HEK293 (cell line): ENCODE results near the gene RGS6.

Experiments used
- CTCF ChIA-PET: fragments of 350-600 bp; formaldehyde crosslinking; extraction: SDS; loops from one replicate; lab custom pipeline; 2021; ENCODE audit warnings: antibody characterized with exemption; lab: Yijun Ruan, JAX
- POLR2A ChIA-PET: fragments of 300-600 bp; formaldehyde crosslinking; extraction: SDS; loops from one replicate; lab custom pipeline; 2020; ENCODE audit warnings: antibody characterized with exemption, inconsistent platforms; lab: Yijun Ruan, JAX
- H3K27ac ChIP-seq: fragments of 200-500 bp; sonication (Bioruptor generic); 2 replicates; pipeline ENCODE4 v1.5.1; 2014; ENCODE audit warnings: low read depth, low read length, control low read depth, inconsistent platforms; ENCODE audit errors: extremely low read depth
- H3K36me3 ChIP-seq, 2 experiments: fragments of 200-500 bp in 1 of 2; sonication (Bioruptor generic) in 1 of 2; 1 replicate in 1 of 2; 2 replicates in 1 of 2; pipeline ENCODE4 v1.5.1; 2014 to 2017; ENCODE audit warnings: inconsistent platforms in 2 of 2, low read length in 2 of 2; ENCODE audit not compliant: control insufficient read depth in 2 of 2, insufficient read depth in 1 of 2
- H3K4me1 ChIP-seq: fragments of 200-500 bp; sonication (Bioruptor generic); 2 replicates; pipeline ENCODE4 v1.5.1; 2014; ENCODE audit warnings: mild to moderate bottlenecking, low read length, inconsistent platforms; ENCODE audit not compliant: control insufficient read depth, insufficient read depth
- H3K4me3 ChIP-seq: 2 replicates; pipeline ENCODE4 v1.5.1; 2011; ENCODE audit warnings: low read depth, mild to moderate bottlenecking, control low read depth, low read length, moderate library complexity
- H3K9me3 ChIP-seq: fragments of 200-500 bp; sonication (Bioruptor generic); 2 replicates; pipeline ENCODE4 v1.5.1; 2014; ENCODE audit warnings: low read depth, low read length, inconsistent platforms; ENCODE audit not compliant: control insufficient read depth, insufficient read depth
- EGR2 ChIP-seq: fragments of 450-650 bp; formaldehyde crosslinking; IDR thresholded peaks from 2 replicates; pipeline ENCODE4 v1.5.1; 2016; ENCODE audit warnings: low read depth, missing biosample characterization, missing genetic modification characterization
- MEIS1 ChIP-seq: sonication (generic); formaldehyde crosslinking; IDR thresholded peaks from 2 replicates; pipeline ENCODE4 v1.8.1; 2022; ENCODE audit warnings: missing genetic modification reagents, mild to moderate bottlenecking, borderline replicate concordance
- ZNF157 ChIP-seq: fragments of 450-650 bp; formaldehyde crosslinking; IDR thresholded peaks from 2 replicates; pipeline ENCODE4 v1.5.1; 2016; ENCODE audit warnings: missing biosample characterization, missing genetic modification characterization
- ZNF211 ChIP-seq: fragments of 450-650 bp; formaldehyde crosslinking; IDR thresholded peaks from 2 replicates; pipeline ENCODE4 v1.5.1; 2016; ENCODE audit warnings: low read depth, missing biosample characterization, missing genetic modification characterization
- ZNF354C ChIP-seq: fragments of 450-650 bp; formaldehyde crosslinking; IDR thresholded peaks from 2 replicates; pipeline ENCODE4 v1.5.1; 2016; ENCODE audit warnings: missing biosample characterization, missing genetic modification characterization, low read depth, borderline replicate concordance
- ZNF521 ChIP-seq: fragments of 450-650 bp; formaldehyde crosslinking; IDR thresholded peaks from 2 replicates; pipeline ENCODE4 v1.5.1; 2017; ENCODE audit warnings: missing biosample characterization, mild to moderate bottlenecking, missing genetic modification characterization
- ZNF558 ChIP-seq: fragments of 450-650 bp; formaldehyde crosslinking; IDR thresholded peaks from 2 replicates; pipeline ENCODE4 v1.5.1; 2016; ENCODE audit warnings: missing biosample characterization, missing genetic modification characterization
- ZNF654 ChIP-seq: fragments of 450-650 bp; formaldehyde crosslinking; IDR thresholded peaks from 2 replicates; pipeline ENCODE4 v1.5.1; 2016; ENCODE audit warnings: low read depth, missing biosample characterization, missing genetic modification characterization
- ZNF658 ChIP-seq: fragments of 450-650 bp; formaldehyde crosslinking; IDR thresholded peaks from 2 replicates; pipeline ENCODE4; 2016; ENCODE audit warnings: missing biosample characterization, missing genetic modification characterization
- ZSCAN16 ChIP-seq: fragments of 450-650 bp; formaldehyde crosslinking; IDR thresholded peaks from 2 replicates; pipeline ENCODE4 v1.5.1; 2016; ENCODE audit warnings: missing biosample characterization, missing genetic modification characterization
- TF ChIP-seq, protein P1 (sequence below): IDR thresholded peaks from 2 replicates; pipeline ENCODE4 v1.6.1; 2011; ENCODE audit warnings: mild to moderate bottlenecking, low read depth, low read length, borderline replicate concordance
- TF ChIP-seq, protein P2 (sequence below): fragments of 450-650 bp; formaldehyde crosslinking; conservative IDR thresholded peaks from 2 replicates; pipeline ENCODE4 v1.5.1; 2016; ENCODE audit warnings: low read depth, missing biosample characterization, missing genetic modification characterization
- TF ChIP-seq, protein P3 (sequence below): fragments of 450-650 bp; formaldehyde crosslinking; IDR thresholded peaks from 2 replicates; pipeline ENCODE4 v1.5.1; 2017; ENCODE audit warnings: missing biosample characterization, mild to moderate bottlenecking, missing genetic modification characterization, moderate library complexity
- TF ChIP-seq, protein P4 (sequence below): fragments of 450-650 bp; formaldehyde crosslinking; IDR thresholded peaks from 2 replicates; pipeline ENCODE4 v1.5.1; 2016; ENCODE audit warnings: missing biosample characterization, missing genetic modification characterization

Gene RGS6

DNA sequence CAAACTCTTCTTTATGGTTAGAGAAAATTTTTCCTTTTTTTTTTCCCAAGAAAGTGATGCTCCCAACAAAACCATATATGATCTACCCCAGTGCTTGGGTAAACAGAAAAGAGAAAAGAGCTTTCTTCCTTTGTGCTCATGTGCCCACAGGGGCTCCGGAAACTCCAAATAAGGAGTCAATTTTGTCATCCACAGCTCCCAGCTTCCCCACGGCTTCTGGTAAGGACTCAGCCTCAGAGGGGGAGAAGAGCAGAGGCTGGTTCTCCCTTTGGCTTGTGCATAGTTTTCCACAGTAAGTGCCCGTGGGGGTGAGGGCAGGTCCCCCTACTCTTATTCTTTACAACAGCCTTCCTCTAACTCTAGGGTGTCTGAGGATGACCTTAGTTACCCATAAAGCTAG lies 13.3 kb upstream of the RGS6 start:
- Histone ChIP-seq H3K4me3 (no peak overlapping the region), H3K9me3 (no peaks in the 10 kb centered on the region), H3K27ac (no peak overlapping the region), H3K4me1 (no peaks in the 10 kb centered on the region), H3K36me3 (no peaks in the 10 kb centered on the region)
- no peak for TF ChIP-seq ZNF658 (tag by site-specific recombination)
- TF ChIP-seq, protein P1, sequence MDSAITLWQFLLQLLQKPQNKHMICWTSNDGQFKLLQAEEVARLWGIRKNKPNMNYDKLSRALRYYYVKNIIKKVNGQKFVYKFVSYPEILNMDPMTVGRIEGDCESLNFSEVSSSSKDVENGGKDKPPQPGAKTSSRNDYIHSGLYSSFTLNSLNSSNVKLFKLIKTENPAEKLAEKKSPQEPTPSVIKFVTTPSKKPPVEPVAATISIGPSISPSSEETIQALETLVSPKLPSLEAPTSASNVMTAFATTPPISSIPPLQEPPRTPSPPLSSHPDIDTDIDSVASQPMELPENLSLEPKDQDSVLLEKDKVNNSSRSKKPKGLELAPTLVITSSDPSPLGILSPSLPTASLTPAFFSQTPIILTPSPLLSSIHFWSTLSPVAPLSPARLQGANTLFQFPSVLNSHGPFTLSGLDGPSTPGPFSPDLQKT, result peak; percentile 99
- TF ChIP-seq EGR2, result no peak
- TF ChIP-seq, protein P2, sequence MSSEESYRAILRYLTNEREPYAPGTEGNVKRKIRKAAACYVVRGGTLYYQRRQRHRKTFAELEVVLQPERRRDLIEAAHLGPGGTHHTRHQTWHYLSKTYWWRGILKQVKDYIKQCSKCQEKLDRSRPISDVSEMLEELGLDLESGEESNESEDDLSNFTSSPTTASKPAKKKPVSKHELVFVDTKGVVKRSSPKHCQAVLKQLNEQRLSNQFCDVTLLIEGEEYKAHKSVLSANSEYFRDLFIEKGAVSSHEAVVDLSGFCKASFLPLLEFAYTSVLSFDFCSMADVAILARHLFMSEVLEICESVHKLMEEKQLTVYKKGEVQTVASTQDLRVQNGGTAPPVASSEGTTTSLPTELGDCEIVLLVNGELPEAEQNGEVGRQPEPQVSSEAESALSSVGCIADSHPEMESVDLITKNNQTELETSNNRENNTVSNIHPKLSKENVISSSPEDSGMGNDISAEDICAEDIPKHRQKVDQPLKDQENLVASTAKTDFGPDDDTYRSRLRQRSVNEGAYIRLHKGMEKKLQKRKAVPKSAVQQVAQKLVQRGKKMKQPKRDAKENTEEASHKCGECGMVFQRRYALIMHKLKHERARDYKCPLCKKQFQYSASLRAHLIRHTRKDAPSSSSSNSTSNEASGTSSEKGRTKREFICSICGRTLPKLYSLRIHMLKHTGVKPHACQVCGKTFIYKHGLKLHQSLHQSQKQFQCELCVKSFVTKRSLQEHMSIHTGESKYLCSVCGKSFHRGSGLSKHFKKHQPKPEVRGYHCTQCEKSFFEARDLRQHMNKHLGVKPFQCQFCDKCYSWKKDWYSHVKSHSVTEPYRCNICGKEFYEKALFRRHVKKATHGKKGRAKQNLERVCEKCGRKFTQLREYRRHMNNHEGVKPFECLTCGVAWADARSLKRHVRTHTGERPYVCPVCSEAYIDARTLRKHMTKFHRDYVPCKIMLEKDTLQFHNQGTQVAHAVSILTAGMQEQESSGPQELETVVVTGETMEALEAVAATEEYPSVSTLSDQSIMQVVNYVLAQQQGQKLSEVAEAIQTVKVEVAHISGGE (tag by site-specific recombination), result no peak
- no peak for TF ChIP-seq ZNF654 (tag by site-specific recombination)
- TF ChIP-seq MEIS1, result no peak
- ChIA-PET CTCF (interaction anchor here (1.0 to 1.1 kb wide), 2 partner anchors 105 to 166 kb away, joined by 4 to 6 read pairs; no protein-coding TSS in a partner anchor), POLR2A (interaction anchor here (0.7 kb wide), 1 partner anchor 12 kb away, joined by 3 read pairs; no protein-coding TSS in a partner anchor)

DNA sequence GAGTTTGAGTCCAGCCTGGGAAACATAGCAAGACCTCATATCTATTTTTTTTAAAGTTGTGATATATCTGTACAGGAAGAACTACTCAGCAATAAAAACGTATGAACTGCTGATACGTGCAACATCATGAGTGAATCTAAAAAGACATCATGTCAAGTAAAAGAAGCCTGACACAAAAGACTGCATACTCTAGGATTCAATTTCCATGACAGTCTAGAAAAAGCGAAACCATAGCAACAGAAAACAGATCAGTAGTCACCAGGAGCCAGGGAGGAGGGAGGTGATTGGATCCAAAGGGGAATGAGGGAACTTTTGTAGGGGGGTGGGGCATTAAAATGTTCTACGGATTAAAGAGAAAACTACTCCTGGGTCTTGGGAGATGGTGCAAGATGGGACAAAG lies 8.7 kb upstream of the RGS6 start:
- ChIA-PET POLR2A (no interaction called here), CTCF (no interaction called here)
- H3K4me1 ChIP-seq, result no peaks in the 10 kb centered on the region
- no peak overlapping the region for H3K4me3 ChIP-seq
- no peak overlapping the region for H3K27ac ChIP-seq
- no peaks in the 10 kb centered on the region for H3K9me3 ChIP-seq
- TF ChIP-seq ZNF521 (tag by site-specific recombination) (no peak), ZNF354C (no peak)
- H3K36me3 ChIP-seq, result no peaks in the 10 kb centered on the region

DNA sequence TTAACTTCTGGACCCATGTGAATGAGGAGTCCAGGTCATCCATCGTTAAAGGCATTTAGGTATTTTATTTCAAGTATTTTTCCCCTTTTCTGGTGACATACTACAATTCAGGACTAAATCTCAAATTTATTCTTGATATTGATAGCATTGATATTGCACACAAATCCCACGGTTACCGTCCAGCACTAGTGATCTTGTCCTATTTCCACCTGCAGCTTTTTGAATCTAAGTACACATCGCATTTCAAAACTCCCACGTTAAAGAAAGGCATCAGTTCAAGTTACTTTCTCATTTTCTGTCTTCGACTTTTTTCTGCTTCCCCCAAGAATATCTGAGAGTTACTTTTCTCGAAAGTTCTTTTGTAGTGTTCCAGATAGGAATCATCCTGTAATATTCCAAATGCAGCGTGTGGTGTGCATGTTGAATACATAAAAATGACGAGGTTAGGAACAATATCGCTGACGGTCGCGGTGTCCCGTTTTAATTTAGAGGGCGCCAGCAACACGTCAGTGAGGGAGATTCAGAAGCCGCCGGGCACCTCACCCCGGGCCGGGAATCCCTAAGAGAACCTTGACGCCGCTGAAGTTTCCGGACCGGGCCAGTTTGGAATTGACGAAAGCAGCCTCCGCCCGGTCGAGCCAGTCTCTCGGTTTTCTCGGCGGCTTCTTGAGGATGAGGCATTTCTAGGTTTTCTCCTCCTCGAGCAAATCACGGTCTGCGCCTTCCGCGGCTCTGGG lies 569 bp upstream of the RGS6 start:
- H3K4me3 ChIP-seq, result peak overlapping the region; percentile 45
- H3K4me1 ChIP-seq, result peaks cover 3% of the 10 kb centered on the region; the same call in 1 of the 2 replicates
- TF ChIP-seq, protein P3, sequence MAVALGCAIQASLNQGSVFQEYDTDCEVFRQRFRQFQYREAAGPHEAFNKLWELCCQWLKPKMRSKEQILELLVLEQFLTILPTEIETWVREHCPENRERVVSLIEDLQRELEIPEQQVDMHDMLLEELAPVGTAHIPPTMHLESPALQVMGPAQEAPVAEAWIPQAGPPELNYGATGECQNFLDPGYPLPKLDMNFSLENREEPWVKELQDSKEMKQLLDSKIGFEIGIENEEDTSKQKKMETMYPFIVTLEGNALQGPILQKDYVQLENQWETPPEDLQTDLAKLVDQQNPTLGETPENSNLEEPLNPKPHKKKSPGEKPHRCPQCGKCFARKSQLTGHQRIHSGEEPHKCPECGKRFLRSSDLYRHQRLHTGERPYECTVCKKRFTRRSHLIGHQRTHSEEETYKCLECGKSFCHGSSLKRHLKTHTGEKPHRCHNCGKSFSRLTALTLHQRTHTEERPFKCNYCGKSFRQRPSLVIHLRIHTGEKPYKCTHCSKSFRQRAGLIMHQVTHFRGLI (tag by site-specific recombination), result no peak
- TF ChIP-seq, protein P4, sequence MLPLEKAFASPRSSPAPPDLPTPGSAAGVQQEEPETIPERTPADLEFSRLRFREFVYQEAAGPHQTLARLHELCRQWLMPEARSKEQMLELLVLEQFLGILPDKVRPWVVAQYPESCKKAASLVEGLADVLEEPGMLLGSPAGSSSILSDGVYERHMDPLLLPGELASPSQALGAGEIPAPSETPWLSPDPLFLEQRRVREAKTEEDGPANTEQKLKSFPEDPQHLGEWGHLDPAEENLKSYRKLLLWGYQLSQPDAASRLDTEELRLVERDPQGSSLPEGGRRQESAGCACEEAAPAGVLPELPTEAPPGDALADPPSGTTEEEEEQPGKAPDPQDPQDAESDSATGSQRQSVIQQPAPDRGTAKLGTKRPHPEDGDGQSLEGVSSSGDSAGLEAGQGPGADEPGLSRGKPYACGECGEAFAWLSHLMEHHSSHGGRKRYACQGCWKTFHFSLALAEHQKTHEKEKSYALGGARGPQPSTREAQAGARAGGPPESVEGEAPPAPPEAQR, result no peak
- TF ChIP-seq ZSCAN16 (tag by site-specific recombination), result no peak
- no peak for TF ChIP-seq ZNF558 (tag by site-specific recombination)
- no peak for TF ChIP-seq ZNF211 (tag by site-specific recombination)
- TF ChIP-seq ZNF157 (tag by site-specific recombination), result no peak
- TF ChIP-seq, protein P2 (tag by site-specific recombination), result 0 out of 2 replicates have a peak, but pooled peaks have one; percentile 8
- TF ChIP-seq, all 188 proteins: peak for 1
- ChIA-PET POLR2A (no interaction called here), CTCF (interaction anchor here (0.6 to 1.6 kb wide), 5 partner anchors 14 to 489 kb away, joined by 3 to 7 read pairs (median 3); no protein-coding TSS in a partner anchor)
- no peaks in the 10 kb centered on the region for H3K36me3 ChIP-seq
- no peaks in the 10 kb centered on the region for H3K9me3 ChIP-seq
- H3K27ac ChIP-seq, result peak overlapping the region; percentile 37; the same call in 1 of the 2 replicates
